Astrocyte (in vitro differentiated cells and primary cell): Measurements from ENCODE around the gene MBNL1.

Source experiments
- CTCF ChIP-seq: IDR thresholded peaks from 2 replicates; pipeline ENCODE4 v1.5.1; 2011; ENCODE audit warnings: low read depth, mild to moderate bottlenecking, inconsistent platforms, low read length, moderate library complexity; ENCODE audit not compliant: insufficient read depth
- EZH2 ChIP-seq: IDR thresholded peaks from 2 replicates; pipeline ENCODE4 v1.6.1; 2012; ENCODE audit warnings: mild to moderate bottlenecking, low read length, inconsistent platforms; ENCODE audit not compliant: insufficient read depth

GRCh38 chr3:152331998-152332397 is 63.3 kb downstream of the MBNL1 start:
- TF ChIP-seq CTCF, result no peak
- no peak for TF ChIP-seq EZH2
